ENCODE data around the gene EIF1AY.
"Not testable (repeated sequence)": the region's sequence is repeated elsewhere in the genome, so short reads cannot be mapped to it uniquely, and the experiment has no call there.

Gene EIF1AY, protein sequence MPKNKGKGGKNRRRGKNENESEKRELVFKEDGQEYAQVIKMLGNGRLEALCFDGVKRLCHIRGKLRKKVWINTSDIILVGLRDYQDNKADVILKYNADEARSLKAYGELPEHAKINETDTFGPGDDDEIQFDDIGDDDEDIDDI

DNA sequence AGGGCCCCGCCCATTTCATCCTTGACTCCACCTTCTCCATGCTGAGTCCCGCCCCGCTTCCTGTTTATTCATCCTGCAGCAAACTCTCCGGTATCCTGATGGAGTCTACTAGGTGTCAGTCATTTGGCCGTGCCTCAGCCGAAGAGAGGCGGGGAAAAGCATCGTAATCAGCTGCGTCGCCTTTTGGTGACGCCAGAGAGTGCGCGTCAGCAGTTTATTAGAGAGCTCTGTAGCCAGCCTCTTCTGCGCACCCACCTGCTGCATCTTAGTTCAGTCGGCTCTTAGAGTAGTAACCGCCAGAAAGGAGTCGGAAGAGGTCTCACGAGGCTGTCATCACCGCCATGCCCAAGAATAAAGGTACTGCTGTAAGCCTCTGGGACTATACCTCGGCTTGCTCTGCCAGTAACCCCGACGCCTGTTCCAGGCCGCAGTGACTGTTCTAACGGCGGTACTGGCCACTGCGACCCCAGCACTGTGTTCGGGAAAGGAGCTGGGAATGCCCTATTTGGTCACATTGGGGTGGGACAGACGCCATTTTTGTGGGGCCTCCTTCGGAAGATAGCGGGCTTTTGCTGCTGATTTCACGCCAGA is at the start of gene EIF1AY:
TSS of gene EIF1AY (plus strand) at position 246 of the 591 bp plus-strand sequence. CDS start at position 342, 96 bp downstream.
- no peak for DNase-seq

DNA sequence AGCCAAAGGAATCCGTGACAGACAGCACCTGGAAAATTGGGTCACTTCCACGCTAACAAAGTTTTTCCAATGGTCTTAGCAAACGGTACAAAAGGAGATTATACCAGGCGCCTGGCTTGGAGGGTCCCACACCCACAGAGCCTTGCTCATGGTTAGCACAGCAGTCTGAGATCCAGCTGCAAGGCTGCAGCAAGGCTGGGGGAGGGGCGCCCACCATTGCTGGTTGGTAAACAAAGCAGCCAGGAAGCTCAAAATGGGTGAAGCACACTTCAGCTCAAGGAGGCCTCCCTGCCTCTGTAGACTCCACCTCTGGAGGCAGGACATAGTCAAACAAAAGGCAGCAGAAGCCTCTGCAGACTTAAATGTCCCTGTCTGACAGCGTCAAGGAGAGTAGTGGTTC is 47.1 kb upstream of the EIF1AY start:
- no peak for DNase-seq

DNA sequence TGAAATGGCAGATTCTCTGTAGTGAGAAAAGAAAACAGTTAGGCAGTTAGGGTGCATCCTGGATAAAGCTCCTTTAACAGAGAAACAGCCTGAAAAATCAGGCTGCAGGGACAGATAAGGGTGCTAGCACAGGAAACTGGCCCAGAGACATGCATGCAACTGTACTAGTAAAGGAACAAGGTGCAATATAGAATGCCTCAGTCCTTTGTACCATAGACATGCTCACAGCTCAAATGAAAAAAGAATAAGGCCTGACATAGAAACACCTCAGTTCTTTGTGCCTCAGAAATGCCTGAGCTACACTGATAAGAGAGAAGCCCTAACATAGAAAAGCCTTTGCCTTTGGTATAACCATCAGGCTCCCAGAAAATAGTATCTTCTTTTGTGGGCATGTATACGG is 37.4 kb upstream of the EIF1AY start:
- DNase-seq: no peak

DNA sequence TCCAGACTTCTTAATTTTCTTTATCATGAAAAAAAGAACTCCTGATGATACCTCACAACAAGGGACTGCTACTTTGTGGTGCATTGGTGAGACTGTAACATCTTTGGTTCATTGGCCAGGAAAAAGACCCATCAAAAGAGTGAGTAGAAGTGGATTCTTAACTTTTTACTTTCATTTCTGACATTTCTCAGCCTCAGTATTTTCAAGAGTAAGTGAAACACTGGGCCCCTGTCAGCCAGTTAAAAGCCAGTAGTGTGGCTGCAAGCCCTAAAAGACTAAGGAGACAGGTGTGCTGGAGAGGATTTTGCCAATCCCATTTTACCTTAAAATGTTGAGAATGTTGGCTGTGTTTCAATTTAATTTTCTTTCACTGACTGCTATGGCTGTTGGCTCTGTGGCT is 36.6 kb upstream of the EIF1AY start:
- no peak for DNase-seq

DNA sequence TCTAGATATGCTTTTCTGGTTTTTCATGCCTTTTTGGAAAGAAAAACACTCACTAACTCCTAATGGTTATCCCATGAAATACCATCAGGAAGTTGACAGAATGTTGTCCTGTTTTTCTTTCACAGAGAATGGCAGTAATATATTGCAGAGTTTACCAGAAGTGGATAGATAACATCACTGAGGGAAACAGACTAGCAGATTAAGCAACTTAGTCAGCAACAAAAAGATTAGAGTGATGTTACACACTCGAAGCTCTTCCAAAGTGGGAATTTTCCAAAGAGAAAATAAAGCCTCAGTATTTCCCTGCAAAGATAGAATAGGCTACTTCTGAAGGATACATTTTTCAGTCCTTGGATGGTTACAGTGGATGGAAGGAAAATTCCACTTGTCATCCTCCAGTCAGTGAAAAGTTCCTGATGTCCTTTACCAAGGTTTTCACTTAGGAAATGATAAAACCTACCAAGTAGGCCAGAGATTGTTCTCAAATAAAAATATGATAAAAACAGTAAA is 31.1 kb upstream of the EIF1AY start:
- DNase-seq: no peak

DNA sequence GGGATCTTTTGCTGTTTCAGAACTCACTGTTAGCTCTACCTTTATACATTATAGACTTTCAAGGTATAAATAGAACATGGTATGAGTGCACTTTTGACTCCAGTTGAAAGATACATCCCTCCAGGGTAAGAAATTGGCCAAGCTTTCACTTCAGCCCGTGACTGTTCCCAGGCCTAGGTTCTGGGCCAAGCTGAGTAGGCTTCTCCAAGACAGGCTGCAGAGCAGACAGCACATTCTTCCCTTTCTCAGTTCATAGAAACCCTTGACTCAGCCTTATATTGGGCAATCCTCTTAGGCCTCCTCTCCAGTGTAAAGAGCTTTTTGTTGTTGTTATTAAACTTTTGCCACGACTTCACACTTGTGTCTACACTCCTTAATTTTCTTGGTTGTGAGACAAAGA is 29.5 kb upstream of the EIF1AY start:
- DNase-seq: no peak

DNA sequence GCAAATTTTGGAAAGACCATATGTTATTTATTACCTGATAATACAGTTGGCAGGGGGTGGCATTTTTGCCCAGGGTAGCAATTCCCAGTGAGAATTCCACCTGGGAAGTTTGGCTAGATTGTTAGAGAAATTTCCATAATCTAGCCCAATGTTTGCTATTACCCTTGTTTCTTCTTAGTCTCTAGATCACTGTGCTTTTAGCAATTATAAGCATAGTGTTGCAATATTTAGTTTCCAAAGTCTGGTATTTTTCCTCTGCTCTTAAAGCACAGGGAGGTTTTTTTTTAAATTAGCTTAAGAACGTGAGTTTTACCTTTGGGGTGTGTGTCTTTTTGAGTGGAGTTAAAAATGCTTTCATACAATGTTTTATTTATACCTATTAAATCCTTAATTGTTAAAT is 26.3 kb upstream of the EIF1AY start:
- no peak for DNase-seq

DNA sequence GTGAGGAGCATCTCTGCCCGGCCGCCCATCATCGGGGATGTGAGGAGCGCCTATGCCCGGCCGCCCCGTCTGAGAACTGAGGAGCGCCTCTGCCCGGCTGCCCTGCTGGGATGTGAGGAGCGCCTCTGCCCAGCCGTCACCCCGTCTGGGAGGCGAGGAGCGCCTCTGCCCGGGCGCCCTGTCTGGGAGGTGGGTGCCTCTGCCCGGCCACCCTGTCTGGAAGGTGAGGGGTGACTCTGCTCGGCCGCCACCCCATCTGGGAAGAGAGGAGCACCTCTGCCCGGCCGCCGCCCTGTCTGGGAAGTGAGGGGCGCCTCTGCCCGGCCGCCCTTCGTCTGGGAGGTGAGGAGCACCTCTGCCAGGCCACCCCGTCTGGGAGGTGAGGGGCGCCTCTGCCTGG is 23.7 kb upstream of the EIF1AY start:
- no peak for DNase-seq

DNA sequence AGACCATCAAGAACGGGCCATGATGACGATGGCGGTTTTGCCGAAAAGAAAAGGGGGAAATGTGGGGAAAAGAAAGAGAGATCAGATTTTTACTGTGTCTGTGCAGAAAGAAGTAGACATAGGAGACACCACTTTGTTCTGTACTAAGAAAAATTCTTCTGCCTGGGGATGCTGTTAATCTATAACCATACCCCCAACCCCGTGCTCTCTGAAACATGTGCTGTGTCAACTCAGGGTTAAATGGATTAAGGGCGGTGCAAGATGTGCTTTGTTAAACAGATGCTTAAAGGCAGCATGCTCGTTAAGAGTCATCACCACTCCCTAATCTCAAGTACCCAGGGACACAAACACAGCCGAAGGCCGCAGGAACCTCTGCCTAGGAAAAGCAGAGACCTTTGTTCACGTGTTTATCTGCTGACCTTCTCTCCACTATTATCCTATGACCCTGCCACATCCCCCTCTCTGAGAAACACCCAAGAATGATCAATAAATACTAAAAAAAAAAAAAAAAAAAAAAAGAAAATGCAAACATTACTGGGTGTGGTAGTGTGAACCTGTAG is 22.7 kb upstream of the EIF1AY start:
- not testable (repeated sequence) for DNase-seq

DNA sequence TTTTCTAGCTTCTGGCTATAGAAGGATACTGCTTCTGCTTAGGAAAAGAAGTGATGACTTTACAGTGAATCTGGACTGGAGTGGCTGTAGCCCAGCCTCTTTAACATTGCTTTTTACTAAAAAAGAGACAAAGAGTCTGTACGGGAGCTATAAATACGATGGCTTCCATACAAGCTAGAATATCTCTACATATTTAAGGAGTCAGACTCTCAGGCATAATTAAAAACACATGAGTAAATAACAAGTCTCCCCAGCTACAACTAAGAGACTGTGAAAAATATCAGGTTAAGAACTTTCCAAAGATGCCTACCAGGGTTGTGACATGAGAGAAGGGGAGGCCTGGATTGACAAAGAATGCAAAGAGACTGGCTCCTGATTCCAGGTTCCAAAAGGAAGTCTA is 19.8 kb upstream of the EIF1AY start:
- DNase-seq: no peak

DNA sequence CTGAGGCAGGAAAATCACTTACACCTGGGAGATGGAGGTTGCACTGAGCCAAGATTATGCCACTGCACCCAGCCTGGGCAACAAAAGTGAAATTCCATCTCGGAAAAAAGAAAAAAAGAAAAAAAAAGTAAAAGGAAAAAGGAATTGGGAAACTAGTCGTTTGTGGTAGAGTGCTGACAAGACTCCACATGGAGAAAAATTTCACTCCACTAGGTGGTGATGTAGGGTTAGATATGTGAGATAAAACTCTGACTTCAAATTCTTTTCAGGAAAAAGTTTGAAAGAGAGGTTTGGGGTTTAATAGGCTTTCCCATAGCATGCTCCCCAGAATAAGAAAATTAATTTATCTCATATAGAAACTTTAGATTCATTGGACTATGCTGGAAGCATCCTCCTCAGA is 16.9 kb upstream of the EIF1AY start:
- DNase-seq: no peak

DNA sequence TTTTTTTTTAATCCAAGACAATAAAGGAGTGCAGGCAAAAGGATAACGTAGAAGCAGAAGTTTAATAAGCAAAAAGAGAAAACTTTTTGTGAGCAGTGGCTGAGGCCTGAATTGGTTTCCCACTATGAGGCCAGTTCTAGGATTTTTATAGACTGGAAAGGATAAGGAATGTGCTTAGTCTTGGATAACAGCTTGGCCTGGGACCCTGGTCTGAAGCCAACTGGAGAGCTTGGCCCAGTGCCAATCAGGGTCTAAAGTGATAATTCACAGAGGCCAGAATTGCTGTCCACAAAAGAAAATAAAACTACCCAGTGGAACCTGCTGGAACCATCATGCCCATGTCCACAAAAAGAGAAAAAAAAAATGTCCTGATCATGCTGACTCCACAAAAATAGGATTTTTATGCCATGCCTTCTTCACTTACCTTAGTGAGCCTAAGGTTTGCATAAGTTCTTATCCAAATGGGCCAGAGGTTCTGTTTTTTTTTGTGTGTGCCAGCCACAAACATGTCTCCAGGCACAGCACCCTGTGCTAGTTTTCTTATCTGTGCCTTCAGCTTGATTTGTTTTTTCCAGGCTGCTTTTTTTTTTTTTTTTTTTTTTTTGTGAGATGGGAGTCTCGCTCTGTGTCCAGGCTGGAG is 15.6 kb upstream of the EIF1AY start:
- no peak for DNase-seq

DNA sequence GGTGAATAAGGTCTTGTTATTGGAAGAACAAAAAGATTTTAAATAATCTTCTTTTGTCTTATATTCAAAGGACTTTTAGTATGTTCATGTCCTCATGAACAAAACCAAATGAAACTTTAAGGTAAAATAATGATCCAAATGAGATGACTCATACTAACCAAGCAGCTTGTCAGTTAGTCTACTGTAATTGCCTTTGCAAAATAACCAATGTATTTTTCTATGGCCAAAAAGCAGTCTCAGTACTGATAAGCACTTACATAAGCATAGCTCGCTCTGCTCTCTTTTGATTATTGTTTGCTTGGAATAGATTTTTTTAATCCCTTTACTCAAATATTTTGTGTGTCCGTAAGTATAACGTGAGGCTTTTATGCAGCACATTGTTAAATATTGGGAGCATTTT is 4.3 kb upstream of the EIF1AY start:
- DNase-seq: no peak

DNA sequence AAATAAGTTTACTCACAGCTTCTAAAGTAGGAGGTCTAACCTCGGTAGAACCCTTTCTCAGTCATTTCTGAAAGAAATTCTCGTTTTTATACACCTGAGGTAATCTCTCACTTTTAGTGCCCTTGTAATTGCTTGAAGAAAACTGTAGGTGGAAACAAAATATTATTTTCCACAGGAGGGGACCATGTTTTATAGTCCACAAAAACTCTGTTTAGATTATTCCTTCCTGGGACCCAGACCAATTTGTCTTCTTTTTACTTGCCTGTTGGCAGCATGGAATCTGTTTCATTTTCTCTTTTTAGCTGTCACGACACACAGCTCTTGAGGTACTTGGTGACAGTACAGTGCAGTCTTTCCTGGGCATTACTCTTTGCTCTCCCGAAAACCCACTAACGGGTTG is 930 bp downstream of the EIF1AY start:
- DNase-seq: no peak

DNA sequence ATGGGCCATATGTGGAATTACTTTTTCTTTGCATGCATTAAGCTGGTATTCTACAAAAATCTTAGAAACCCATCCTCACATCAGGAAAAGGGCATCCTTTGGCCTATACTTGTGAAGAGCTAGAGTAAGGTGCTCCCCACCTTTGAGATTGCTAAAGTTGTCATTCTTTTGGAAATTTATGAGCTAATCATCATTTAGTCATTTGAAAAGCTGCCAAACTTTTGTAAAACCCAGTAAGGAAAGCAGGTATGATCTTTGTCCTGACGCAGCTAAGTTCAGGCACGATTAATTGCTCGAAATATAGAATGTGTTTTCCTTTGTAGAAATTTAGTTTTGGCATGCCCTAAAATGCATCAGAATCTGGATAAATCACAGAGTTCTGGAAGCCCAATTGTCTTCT is 2.6 kb downstream of the EIF1AY start:
- DNase-seq: no peak

DNA sequence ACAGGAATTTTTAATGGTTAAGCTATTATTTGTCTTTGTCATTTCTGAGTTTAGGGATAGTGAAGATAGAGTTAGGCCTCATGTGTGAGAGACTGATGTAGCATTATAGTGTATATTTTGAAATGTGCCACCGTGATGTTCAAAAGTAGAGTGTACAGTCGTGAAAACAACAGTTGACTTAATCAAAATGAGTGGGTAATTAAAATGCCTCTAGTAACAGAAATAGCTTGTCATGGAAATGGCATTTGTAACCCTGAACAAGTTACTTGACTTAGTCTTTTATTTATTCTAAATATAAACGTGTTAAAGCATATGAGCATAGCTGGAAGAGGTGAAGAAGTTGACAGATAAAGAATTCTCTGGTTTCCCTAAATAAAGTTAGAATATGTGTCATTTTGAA is 6.1 kb downstream of the EIF1AY start:
- DNase-seq: no peak

DNA sequence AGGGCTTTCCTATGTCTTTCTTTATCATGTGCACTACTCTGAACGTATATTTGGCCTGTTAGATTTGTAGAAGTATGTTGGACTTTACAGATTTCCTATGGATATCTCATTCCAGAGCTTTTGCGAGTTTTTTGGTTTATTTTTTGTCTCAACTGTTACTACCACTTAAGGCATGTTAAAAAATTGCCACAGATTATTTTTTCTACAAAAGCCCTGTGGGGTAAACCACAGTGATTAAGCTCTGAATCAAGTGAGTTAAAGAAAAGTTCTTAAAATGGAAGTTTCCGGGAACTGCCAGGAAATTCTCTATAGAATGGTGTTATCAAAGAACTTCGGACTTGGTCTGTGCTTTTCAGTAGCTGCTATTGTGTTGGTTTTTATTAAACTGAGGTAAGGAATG is 10.6 kb downstream of the EIF1AY start:
- no peak for DNase-seq
